ENCODE measurements around the gene CYP4V2.

Gene CYP4V2

GRCh38 chr4:186159613-186160012 is 31.8 kb upstream of the CYP4V2 start:
- Histone ChIP-seq H3K4me3 (replicated peaks; ENCODE audit: low read depth, low read length) (no peak overlapping the region), H3K36me3 (ENCODE audit: control insufficient read depth, insufficient read depth, low read length) (no peaks in the 10 kb centered on the region), H3K27me3 (replicated peaks; ENCODE audit: control insufficient read depth, insufficient read depth, low read length) (no peaks in the 10 kb centered on the region)
- TF ChIP-seq CTCF (IDR thresholded peaks at IDR 0.05; ENCODE audit: insufficient read depth, low read length, poor library complexity, severe bottlenecking) = no peak
- DNase-seq (ENCODE audit: extremely low read depth, insufficient read length) = no peak

DNA sequence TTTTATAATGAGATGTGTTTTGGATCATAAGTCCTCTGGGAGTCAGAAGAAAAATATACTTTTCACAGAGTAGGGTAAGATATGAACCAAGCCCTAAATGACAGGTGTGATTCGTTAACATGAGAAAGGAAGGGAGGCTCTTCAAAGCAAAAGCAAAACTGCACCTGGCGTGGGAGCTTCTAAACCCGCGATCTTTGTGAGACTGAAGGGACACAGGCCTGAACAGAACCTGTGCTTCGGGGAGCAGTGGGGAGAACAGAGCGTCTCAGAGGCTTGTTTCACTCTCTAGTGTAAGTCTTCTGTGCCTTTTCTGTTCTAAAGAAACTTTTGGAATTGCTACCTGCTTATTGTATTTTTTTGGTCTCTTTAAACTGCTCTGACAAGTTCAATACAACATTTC is 30.2 kb upstream of the CYP4V2 start:
- H3K4me3 ChIP-seq (replicated peaks; ENCODE audit: low read depth, low read length) = peak overlapping the region; percentile 15
- TF ChIP-seq CTCF (IDR thresholded peaks at IDR 0.05; ENCODE audit: insufficient read depth, low read length, poor library complexity, severe bottlenecking) = no peak
- H3K36me3 ChIP-seq (ENCODE audit: control insufficient read depth, insufficient read depth, low read length) = no peaks in the 10 kb centered on the region
- DNase-seq (ENCODE audit: extremely low read depth, insufficient read length) = no peak
- no peaks in the 10 kb centered on the region for H3K27me3 ChIP-seq (replicated peaks; ENCODE audit: control insufficient read depth, insufficient read depth, low read length)

GRCh38 chr4:186166852-186167512 is 24.4 kb upstream of the CYP4V2 start:
- no peaks in the 10 kb centered on the region for H3K27me3 ChIP-seq (replicated peaks; ENCODE audit: control insufficient read depth, insufficient read depth, low read length)
- no peak overlapping the region for H3K4me3 ChIP-seq (replicated peaks; ENCODE audit: low read depth, low read length)
- no peaks in the 10 kb centered on the region for H3K36me3 ChIP-seq (ENCODE audit: control insufficient read depth, insufficient read depth, low read length)
- TF ChIP-seq CTCF (IDR thresholded peaks at IDR 0.05; ENCODE audit: insufficient read depth, low read length, poor library complexity, severe bottlenecking) = no peak
- DNase-seq (ENCODE audit: extremely low read depth, insufficient read length) = no peak

DNA sequence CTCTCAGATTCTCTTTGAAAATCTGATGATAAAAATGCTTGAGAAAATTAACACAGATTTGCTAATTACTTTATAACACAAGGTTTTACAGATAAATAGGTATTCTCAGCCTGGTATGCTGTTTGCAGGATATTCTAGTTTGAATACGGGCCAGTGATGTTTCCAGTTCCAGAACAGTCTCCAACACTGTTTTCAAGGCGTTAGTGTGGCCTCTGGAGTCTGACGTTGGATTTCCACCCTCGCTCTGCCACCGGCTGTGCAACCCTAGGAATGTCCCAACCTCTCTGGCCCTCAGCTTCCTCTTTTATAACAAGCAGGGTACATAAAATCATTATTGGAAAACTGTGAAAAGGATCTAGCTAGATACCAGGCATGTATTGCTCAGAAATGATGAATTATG is 23.8 kb upstream of the CYP4V2 start:
- no peak for TF ChIP-seq CTCF (IDR thresholded peaks at IDR 0.05; ENCODE audit: insufficient read depth, low read length, poor library complexity, severe bottlenecking)
- no peak for DNase-seq (ENCODE audit: extremely low read depth, insufficient read length)
- Histone ChIP-seq H3K27me3 (replicated peaks; ENCODE audit: control insufficient read depth, insufficient read depth, low read length) (no peaks in the 10 kb centered on the region), H3K4me3 (replicated peaks; ENCODE audit: low read depth, low read length) (no peak overlapping the region), H3K36me3 (ENCODE audit: control insufficient read depth, insufficient read depth, low read length) (no peaks in the 10 kb centered on the region)

- TF ChIP-seq CTCF (IDR thresholded peaks at IDR 0.05; ENCODE audit: insufficient read depth, low read length, poor library complexity, severe bottlenecking) = no peak
Measured at GRCh38 chr4:186168750-186169149, 22.6 kb upstream of the CYP4V2 start.

More at GRCh38 chr4:186168750-186169149, 22.6 kb upstream of the CYP4V2 start:
- no peaks in the 10 kb centered on the region for H3K36me3 ChIP-seq (ENCODE audit: control insufficient read depth, insufficient read depth, low read length)
- DNase-seq (ENCODE audit: extremely low read depth, insufficient read length) = no peak
- H3K4me3 ChIP-seq (replicated peaks; ENCODE audit: low read depth, low read length) = no peak overlapping the region
- H3K27me3 ChIP-seq (replicated peaks; ENCODE audit: control insufficient read depth, insufficient read depth, low read length) = no peaks in the 10 kb centered on the region
